H1 (cell line): Measurements from ENCODE around the gene ACAT2. TPM values are rescaled to one million over a fixed set of nuclear protein-coding genes. Genes with fewer than 3 reads are reported as not detected.

Source experiments
- CTCF ChIA-PET: fragments of 300-600 bp; sonication (Branson Sonifier 250); formaldehyde crosslinking; loops from one replicate; lab custom pipeline; 2021; ENCODE audit not compliant: partially characterized antibody; lab: Charles Lee
- POLR2A ChIA-PET: fragments of 300-600 bp; sonication (Branson Sonifier 250); formaldehyde crosslinking; loops from one replicate; lab custom pipeline; 2021; ENCODE audit warnings: inconsistent platforms; ENCODE audit not compliant: partially characterized antibody; lab: Charles Lee
- DNase-seq, 2 experiments: peaks; one replicate each; pipeline versions ENCODE4 v3.0.0 to v3.0.0-alpha.2; 2010 to 2022; ENCODE audit warnings: low spot score in 2 of 2, low read depth in 1 of 2, mixed read lengths in 1 of 2
- FAIRE-seq: peaks from 2 replicates; lab custom pipeline; 2011; peaks lifted over from hg19 to GRCh38; lab: Jason Lieb, UNC
- H2AFZ ChIP-seq: 2 replicates; pipeline ENCODE4 v1.8.1; 2012; ENCODE audit warnings: low read length, inconsistent platforms
- H2AK5ac ChIP-seq: 2 replicates; pipeline ENCODE4 v1.6.1; 2013; ENCODE audit warnings: low read depth, low read length
- H2BK120ac ChIP-seq: replicated peaks from 2 replicates; pipeline ENCODE3; 2013; ENCODE audit warnings: low read depth, low read length, inconsistent platforms
- H2BK12ac ChIP-seq: 2 replicates; pipeline ENCODE4 v1.6.1; 2013; ENCODE audit warnings: low read depth, low read length
- H2BK15ac ChIP-seq: 2 replicates; pipeline ENCODE4 v1.6.1; 2013; ENCODE audit warnings: low read length
- H2BK20ac ChIP-seq: 2 replicates; pipeline ENCODE4 v1.6.1; 2013; ENCODE audit warnings: low read length
- H2BK5ac ChIP-seq: 2 replicates; pipeline ENCODE4 v1.6.1; 2013; ENCODE audit warnings: low read depth, low read length
- H3K14ac ChIP-seq: 2 replicates; pipeline ENCODE4 v1.6.1; 2013; ENCODE audit warnings: inconsistent platforms; ENCODE audit not compliant: insufficient read length
- H3K18ac ChIP-seq: 2 replicates; pipeline ENCODE4 v1.6.1; 2013; ENCODE audit warnings: low read length; ENCODE audit errors: extremely low read depth
- H3K23ac ChIP-seq: 2 replicates; pipeline ENCODE4 v1.6.1; 2013; ENCODE audit warnings: inconsistent platforms; ENCODE audit not compliant: insufficient read length
- H3K23me2 ChIP-seq: 2 replicates; pipeline ENCODE4 v1.6.1; 2013; ENCODE audit warnings: low read depth, low read length
- H3K27ac ChIP-seq: 2 replicates; pipeline ENCODE4 v1.6.1; 2011; ENCODE audit warnings: low read depth, low read length, inconsistent platforms
- H3K27me3 ChIP-seq, 4 experiments: replicated peaks in 1 of 4; 1 replicate in 1 of 4; 2 replicates in 3 of 4; pipeline versions ENCODE4 v1.6.1 to v1.8.1; 2011 to 2013; ENCODE audit warnings: low read length in 3 of 4, mild to moderate bottlenecking in 3 of 4, inconsistent platforms in 2 of 4, mixed read lengths in 2 of 4, moderate library complexity in 1 of 4; ENCODE audit not compliant: control insufficient read depth in 3 of 4, insufficient read depth in 3 of 4; ENCODE audit errors: extremely low read depth in 1 of 4
- H3K36me3 ChIP-seq, 4 experiments: 2 replicates each; pipeline versions ENCODE4 v1.6.1 to v1.8.1; 2011 to 2013; ENCODE audit warnings: mild to moderate bottlenecking in 4 of 4, low read length in 3 of 4, moderate library complexity in 2 of 4, control low read depth in 1 of 4, inconsistent platforms in 1 of 4; ENCODE audit not compliant: insufficient read depth in 4 of 4, control insufficient read depth in 2 of 4
- H3K4ac ChIP-seq: replicated peaks from 2 replicates; pipeline ENCODE3; 2013; ENCODE audit warnings: low read length, low read depth, mixed read lengths, inconsistent platforms; ENCODE audit not compliant: insufficient read length
- H3K4me1 ChIP-seq, 4 experiments: replicated peaks in 1 of 4; 1 replicate in 1 of 4; 2 replicates in 3 of 4; pipeline versions ENCODE4 v1.6.1 to v1.8.1; 2011 to 2013; ENCODE audit warnings: low read length in 3 of 4, inconsistent platforms in 2 of 4, mixed read lengths in 1 of 4; ENCODE audit not compliant: insufficient read depth in 4 of 4, control insufficient read depth in 3 of 4
- H3K4me2 ChIP-seq, 2 experiments: 2 replicates each; pipeline versions ENCODE4 v1.6.1 to v1.8.1; 2011 to 2013; ENCODE audit warnings: low read depth in 2 of 2, low read length in 2 of 2, control low read depth in 1 of 2, inconsistent platforms in 1 of 2, mild to moderate bottlenecking in 1 of 2; ENCODE audit not compliant: insufficient read depth in 1 of 2
- H3K4me3 ChIP-seq, 4 experiments: fragments of 200-600, 300-600 bp in 1 of 4; sonication (generic), shearing (Covaris generic), sonication (Bioruptor Twin) in 1 of 4; 2 replicates each; pipeline versions ENCODE4 v1.5.1 to v1.8.1; 2011 to 2016; ENCODE audit warnings: low read length in 4 of 4, low read depth in 3 of 4, control low read depth in 2 of 4, inconsistent platforms in 2 of 4, mild to moderate bottlenecking in 2 of 4, mixed read lengths in 1 of 4, moderate library complexity in 1 of 4; ENCODE audit not compliant: insufficient read depth in 2 of 4; ENCODE audit errors: extremely low read depth in 1 of 4
- H3K56ac ChIP-seq: replicated peaks from 2 replicates; pipeline ENCODE3; 2013; ENCODE audit warnings: low read depth, mild to moderate bottlenecking, mixed read lengths, low read length, inconsistent platforms; ENCODE audit not compliant: insufficient read length
- H3K79me1 ChIP-seq: 2 replicates; pipeline ENCODE4 v1.6.1; 2013; ENCODE audit warnings: low read depth, low read length, control low read depth
- H3K79me2 ChIP-seq, 2 experiments: 2 replicates each; pipeline versions ENCODE4 v1.6.1 to v1.8.1; 2012 to 2013; ENCODE audit warnings: low read length in 2 of 2, mild to moderate bottlenecking in 2 of 2, inconsistent platforms in 1 of 2; ENCODE audit not compliant: insufficient read depth in 2 of 2, control insufficient read depth in 1 of 2
- H3K9ac ChIP-seq, 4 experiments: replicated peaks in 1 of 4; 1 replicate in 1 of 4; 2 replicates in 3 of 4; pipeline versions ENCODE4 v1.6.1 to v1.8.1; 2011 to 2013; ENCODE audit warnings: low read depth in 3 of 4, low read length in 3 of 4, control low read depth in 2 of 4, mild to moderate bottlenecking in 2 of 4, moderate library complexity in 2 of 4, inconsistent platforms in 1 of 4; ENCODE audit errors: extremely low read depth in 1 of 4
- H3K9me3 ChIP-seq, 2 experiments: 2 replicates each; pipeline versions ENCODE4 v1.6.1 to v1.8.1; 2012 to 2013; ENCODE audit warnings: mild to moderate bottlenecking in 2 of 2, moderate library complexity in 2 of 2, control low read depth in 1 of 2, inconsistent platforms in 1 of 2, low read depth in 1 of 2, low read length in 1 of 2, mixed read lengths in 1 of 2; ENCODE audit not compliant: insufficient read depth in 2 of 2
- H4K20me1 ChIP-seq, 2 experiments: replicated peaks in 1 of 2; 2 replicates each; pipeline versions ENCODE3 to v1.8.1; 2011 to 2013; ENCODE audit warnings: inconsistent platforms in 2 of 2, low read length in 2 of 2, mild to moderate bottlenecking in 1 of 2; ENCODE audit not compliant: insufficient read depth in 2 of 2, control insufficient read depth in 1 of 2
- H4K5ac ChIP-seq: 2 replicates; pipeline ENCODE4 v1.6.1; 2013; ENCODE audit warnings: low read length, low read depth, mixed read lengths, inconsistent platforms; ENCODE audit not compliant: insufficient read length
- H4K8ac ChIP-seq: 2 replicates; pipeline ENCODE4 v1.8.0; 2013; ENCODE audit warnings: mild to moderate bottlenecking, moderate library complexity, low read length, inconsistent platforms; ENCODE audit not compliant: insufficient read depth; ENCODE audit errors: extremely low read depth
- H4K91ac ChIP-seq: replicated peaks from 2 replicates; pipeline ENCODE3; 2013; ENCODE audit warnings: low read length, mixed read lengths, inconsistent platforms; ENCODE audit not compliant: insufficient read length
- ASH2L ChIP-seq: fragments of 200-600, 300-600 bp; sonication (generic); IDR thresholded peaks from one replicate; pipeline ENCODE4 v1.7.1; 2017; ENCODE audit warnings: low read length
- ATF2 ChIP-seq: IDR thresholded peaks from 2 replicates; pipeline ENCODE4 v1.6.1; 2012; ENCODE audit warnings: low read length, inconsistent platforms
- BCL11A ChIP-seq, 2 experiments: IDR thresholded peaks; one replicate each; pipeline ENCODE4 v1.6.1; 2011; ENCODE audit warnings: low read depth in 2 of 2, low read length in 2 of 2, mild to moderate bottlenecking in 2 of 2
- CBX8 ChIP-seq: fragments of 300-800, 300-1000 bp; sonication (generic); IDR thresholded peaks from 2 replicates; pipeline ENCODE4 v1.7.1; 2016; ENCODE audit warnings: low read depth, low read length, borderline replicate concordance
- CREB1 ChIP-seq: IDR thresholded peaks from 2 replicates; pipeline ENCODE4 v1.6.1; 2012; ENCODE audit warnings: inconsistent platforms
- EZH2 ChIP-seq: fragments of 200-600 bp; sonication (generic); IDR thresholded peaks from 2 replicates; pipeline ENCODE4 v1.7.1; 2012; ENCODE audit warnings: low read depth, mild to moderate bottlenecking, moderate library complexity, low read length, inconsistent platforms; ENCODE audit not compliant: severe bottlenecking
- NRF1 ChIP-seq: IDR thresholded peaks from 2 replicates; pipeline ENCODE4 v1.6.1; 2011; ENCODE audit warnings: mild to moderate bottlenecking, low read depth, low read length, improper control_type of control experiment
- SIX5 ChIP-seq: IDR thresholded peaks from 2 replicates; pipeline ENCODE4 v1.6.1; 2011; ENCODE audit warnings: mild to moderate bottlenecking, low read depth, low read length
- SP1 ChIP-seq: IDR thresholded peaks from 2 replicates; pipeline ENCODE4 v1.6.1; 2011; ENCODE audit warnings: low read depth, low read length
- SP4 ChIP-seq: IDR thresholded peaks from 2 replicates; pipeline ENCODE4 v1.6.1; 2012; ENCODE audit warnings: low read length, inconsistent platforms
- SRF ChIP-seq: IDR thresholded peaks from 2 replicates; pipeline ENCODE4 v1.6.1; 2011; ENCODE audit warnings: mild to moderate bottlenecking, low read depth, low read length, moderate library complexity
- TAF1 ChIP-seq: IDR thresholded peaks from 2 replicates; pipeline ENCODE4 v1.6.1; 2011; ENCODE audit warnings: mild to moderate bottlenecking, low read depth, low read length
- TCF12 ChIP-seq: IDR thresholded peaks from 2 replicates; pipeline ENCODE4 v1.6.1; 2011; ENCODE audit warnings: low read depth, mild to moderate bottlenecking, low read length
- WGBS, 2 experiments: shearing (Covaris generic) in 1 of 2; methylation state at CpG; one replicate each; pipeline versions ENCODE4 v1.1.6 to v1.1.7; 2013 to 2015; ENCODE audit warnings: low lambda C conversion rate in 2 of 2, mixed read lengths in 2 of 2, inconsistent platforms in 1 of 2, low coverage in 1 of 2, missing lambda C conversion rate in 1 of 2; ENCODE audit not compliant: insufficient replicate concordance in 2 of 2, insufficient coverage in 1 of 2, insufficient read length in 1 of 2; ENCODE audit errors: extremely low coverage in 1 of 2, missing lambda C conversion rate in 1 of 2; 5-methylcytosine and 5-hydroxymethylcytosine counted together
- polyA plus RNA-seq, 7 experiments: library from polyadenylated mRNA; depleted of rRNA in 3 of 7; stranded (reverse) in 5 of 7; unstranded in 2 of 7; fragments of >200 nt in 5 of 7; fragments of 200-250 nt in 2 of 7; gene quantifications; 1 replicate in 5 of 7; 2 replicates in 1 of 7; 4 replicates in 1 of 7; pipeline versions ENCODE4 v1.2.1 to v1.2.3, GENCODE V29; 2011 to 2013; ENCODE audit warnings: missing spikeins in 2 of 7, mixed read lengths in 2 of 7
- total RNA-seq: library from RNA; stranded (reverse); fragmentation: NEBNext Ultra II Directional; extraction: Animal tissue kit (Norgen Biotek cat#: 25700); gene quantifications from 2 replicates; pipeline ENCODE4 v1.2.1, GENCODE V29; 2021

Gene ACAT2
- total and polyA plus RNA-seq, 2 of the 8 experiments (the other 6 are each of a cell fraction or from before 2014, with no cell fraction given), result 61.6 to 166 TPM

- no peaks in the 10 kb centered on the region for H3K79me1 ChIP-seq
- no peak overlapping the region for H2BK12ac ChIP-seq
- no peak overlapping the region for H3K14ac ChIP-seq
- H3K27ac ChIP-seq, result no peak overlapping the region
- TF ChIP-seq CREB1 (no peak), SP4 (no peak), ATF2 (no peak), ASH2L (no peak), TCF12 (no peak), CBX8 (no peak), TAF1 (no peak), SP1 (no peak), EZH2 (no peak), BCL11A (IDR thresholded peaks at IDR 0.05; ENCODE audit: low read depth in 2 of 2, low read length in 2 of 2) (no peak), SRF (no peak), NRF1 (no peak), SIX5 (no peak)
- H4K20me1 ChIP-seq, result no peaks in the 10 kb centered on the region
- H3K9me3 ChIP-seq, result no peaks in the 10 kb centered on the region
- H4K8ac ChIP-seq, result no peak overlapping the region
- H3K9ac ChIP-seq, result no peak overlapping the region
- ChIA-PET POLR2A (interaction anchor here (1.2 kb wide), 1 partner anchor 12 kb away, joined by 3 read pairs; no protein-coding TSS in a partner anchor), CTCF (interaction anchor here (1.6 kb wide), 1 partner anchor 16 kb away, joined by 3 read pairs; no protein-coding TSS in a partner anchor)
- no peak for FAIRE-seq
- no peak overlapping the region for H2BK120ac ChIP-seq
- no peak overlapping the region for H4K91ac ChIP-seq
- H2AFZ ChIP-seq, result no peak overlapping the region
- no peak overlapping the region for H2BK20ac ChIP-seq
- no peak overlapping the region for H2BK15ac ChIP-seq
- H2AK5ac ChIP-seq, result no peak overlapping the region
- H3K36me3 ChIP-seq, result no peaks in the 10 kb centered on the region
- no peaks in the 10 kb centered on the region for H3K23me2 ChIP-seq
- H4K5ac ChIP-seq, result no peak overlapping the region
- H3K18ac ChIP-seq, result no peak overlapping the region
- H3K4me2 ChIP-seq, result no peak overlapping the region
- peaks cover 0 to 4% (median 0%) of the 10 kb centered on the region in 4 experiments; a peak in 1 of 7 replicates for H3K4me1 ChIP-seq
- no peak overlapping the region for H3K4me3 ChIP-seq
- H3K27me3 ChIP-seq, result no peaks in the 10 kb centered on the region
- H3K23ac ChIP-seq, result no peak overlapping the region
- no peak overlapping the region for H3K4ac ChIP-seq
- WGBS, 2 experiments, result 94% methylated on average over 4 of the region's 4 CpGs; no CpG with 5 or more reads in 1 of the 2 experiments
- no peak overlapping the region for H3K56ac ChIP-seq
- DNase-seq, result no peak
- H3K79me2 ChIP-seq, result no peaks in the 10 kb centered on the region; a peak in 1 of 4 replicates
- no peak overlapping the region for H2BK5ac ChIP-seq
These were observed 47.3 kb downstream of the ACAT2 start for GRCh38 chr6:159809149-159809548.
